Natural killer cell (primary cell): Measurements from ENCODE around the gene RAB44. TPM values are rescaled to one million over a fixed set of nuclear protein-coding genes. Genes with fewer than 3 reads are reported as not detected.

Experiments used
- ATAC-seq, 3 donors: fragments of 150-1000 bp in 2 of 3; fragments of 200-7000 bp in 1 of 3; cut with Tn5 transposase; 1 replicate in 1 of 3; 2 replicates in 2 of 3; pipeline ENCODE4 v1.10.0; 2021; ENCODE audit warnings: mild to moderate bottlenecking in 2 of 3, moderate library complexity in 2 of 3
- DNase-seq, 2 donors: peaks; one replicate each; pipeline versions ENCODE4 v3.0.0 to v3.0.0-alpha.2; 2013 to 2021; ENCODE audit warnings: mixed read lengths in 1 of 2
- H3K27ac ChIP-seq: one replicate; pipeline ENCODE4 v1.5.1; 2013; ENCODE audit warnings: mild to moderate bottlenecking, low read length
- H3K27me3 ChIP-seq: one replicate; pipeline ENCODE4 v1.6.1; 2013; ENCODE audit warnings: low read length; ENCODE audit not compliant: control insufficient read depth, insufficient read depth
- H3K36me3 ChIP-seq: one replicate; pipeline ENCODE4 v1.6.1; 2013; ENCODE audit warnings: low read length; ENCODE audit not compliant: control insufficient read depth, insufficient read depth
- H3K4me1 ChIP-seq: one replicate; pipeline ENCODE4 v1.6.1; 2013; ENCODE audit warnings: low read length; ENCODE audit not compliant: control insufficient read depth, insufficient read depth
- H3K4me3 ChIP-seq: one replicate; pipeline ENCODE4 v1.5.1; 2013; ENCODE audit warnings: low read length
- H3K9me3 ChIP-seq: one replicate; pipeline ENCODE4 v1.6.1; 2013; ENCODE audit warnings: low read length; ENCODE audit not compliant: control insufficient read depth, insufficient read depth
- H3K27ac Mint-ChIP-seq, 2 donors: one replicate each; pipeline ENCODE4 v1.8.0; 2022; ENCODE audit warnings: mild to moderate bottlenecking in 2 of 2, mixed read lengths in 2 of 2, moderate library complexity in 1 of 2
- H3K27me3 Mint-ChIP-seq, 2 donors: one replicate each; pipeline ENCODE4 v1.8.0; 2022; ENCODE audit warnings: low read depth in 2 of 2, mixed read lengths in 2 of 2
- H3K36me3 Mint-ChIP-seq: one replicate; pipeline ENCODE4 v1.8.0; 2022; ENCODE audit warnings: mixed read lengths
- H3K4me1 Mint-ChIP-seq, 2 donors: one replicate each; pipeline ENCODE4 v1.8.0; 2022; ENCODE audit warnings: mixed read lengths in 2 of 2
- H3K4me3 Mint-ChIP-seq: one replicate; pipeline ENCODE4 v1.8.0; 2022; ENCODE audit warnings: mild to moderate bottlenecking, moderate library complexity, mixed read lengths
- H3K9me3 Mint-ChIP-seq, 2 donors: one replicate each; pipeline ENCODE4 v1.8.0; 2022; ENCODE audit warnings: mixed read lengths in 2 of 2
- CTCF ChIP-seq: fragments of 200-600 bp; IDR thresholded peaks from one replicate; pipeline ENCODE4 v1.8.0; 2022; ENCODE audit warnings: antibody characterized with exemption
- WGBS: methylation state at CpG from one replicate; pipeline ENCODE4 v1.1.7; 2013; ENCODE audit warnings: missing lambda C conversion rate; ENCODE audit not compliant: insufficient coverage; 5-methylcytosine and 5-hydroxymethylcytosine counted together
- intact Hi-C: fragments of 100-400 bp; cut with micrococcal nuclease; formaldehyde crosslinking; loops from one replicate; pipeline ENCODE4 v1.14.2; 2022
- total RNA-seq, 4 donors: library from RNA; stranded (reverse); fragments of 120-200 nt in 1 of 4; gene quantifications; one replicate each; pipeline versions ENCODE4 v1.2.3 to v1.2.4, GENCODE V29; 2013 to 2022

The RAB44 gene
- total RNA-seq, 3 donors from 2014 or later (not counting 1 experiment from before 2014, with no cell fraction given), result 0.09 to 12.9 (median 0.70) TPM

- Histone ChIP-seq H3K4me3 (no peak overlapping the region), H3K27ac (no peak overlapping the region), H3K27me3 (no peaks in the 10 kb centered on the region), H3K9me3 (no peaks in the 10 kb centered on the region), H3K36me3 (no peaks in the 10 kb centered on the region), H3K4me1 (no peaks in the 10 kb centered on the region)
- H3K27ac Mint-ChIP-seq, result no peak overlapping the region
- 79% methylated on average over 6 of the region's 9 CpGs for WGBS
- no peaks in the 10 kb centered on the region for H3K9me3 Mint-ChIP-seq
- no peaks in the 10 kb centered on the region for H3K36me3 Mint-ChIP-seq
- H3K4me3 Mint-ChIP-seq, result no peak overlapping the region
- H3K27me3 Mint-ChIP-seq, result peaks cover 5 to 9% of the 10 kb centered on the region in 2 donors
- no peak for TF ChIP-seq CTCF
- H3K4me1 Mint-ChIP-seq, result no peaks in the 10 kb centered on the region
- DNase-seq, result no peak
- intact Hi-C loops, result no loop called here
- peak in 1 of 3 donors; percentile 2 for ATAC-seq
Observed at GRCh38 chr6:36666826-36667591, 30.6 kb upstream of the RAB44 start.

- DNase-seq, result no peak
- WGBS, result 83% methylated on average over 6 of the region's 7 CpGs
- no peak overlapping the region for H3K4me3 ChIP-seq
- Mint-ChIP-seq H3K9me3 (no peaks in the 10 kb centered on the region), H3K27me3 (peaks cover 0 to under 1% of the 10 kb centered on the region in 2 donors), H3K4me1 (no peaks in the 10 kb centered on the region), H3K27ac (no peak overlapping the region), H3K36me3 (no peaks in the 10 kb centered on the region), H3K4me3 (no peak overlapping the region)
- H3K4me1 ChIP-seq, result no peaks in the 10 kb centered on the region
- H3K27me3 ChIP-seq, result no peaks in the 10 kb centered on the region
- no peak overlapping the region for H3K27ac ChIP-seq
- H3K36me3 ChIP-seq, result no peaks in the 10 kb centered on the region
- ATAC-seq, result no peak
- no peaks in the 10 kb centered on the region for H3K9me3 ChIP-seq
- intact Hi-C loops, result no loop called here
- TF ChIP-seq CTCF, result no peak
Observed at GRCh38 chr6:36668591-36668990, 29.0 kb upstream of the RAB44 start.

GRCh38 chr6:36669002-36669401 is 28.6 kb upstream of the RAB44 start:
- Histone ChIP-seq H3K4me1 (no peaks in the 10 kb centered on the region), H3K27ac (no peak overlapping the region), H3K36me3 (no peaks in the 10 kb centered on the region), H3K9me3 (no peaks in the 10 kb centered on the region), H3K27me3 (no peaks in the 10 kb centered on the region), H3K4me3 (no peak overlapping the region)
- Mint-ChIP-seq H3K27me3 (no peaks in the 10 kb centered on the region), H3K4me3 (no peak overlapping the region), H3K36me3 (no peaks in the 10 kb centered on the region), H3K9me3 (no peaks in the 10 kb centered on the region), H3K27ac (no peak overlapping the region), H3K4me1 (no peaks in the 10 kb centered on the region)
- DNase-seq (no peak), ATAC-seq (no peak)
- intact Hi-C loops, result no loop called here
- WGBS, result 90% methylated on average over 6 of the region's 6 CpGs
- no peak for TF ChIP-seq CTCF

GRCh38 chr6:36670271-36670670 is 27.4 kb upstream of the RAB44 start:
- H3K4me3 ChIP-seq, result no peak overlapping the region
- H3K27ac Mint-ChIP-seq, result no peak overlapping the region
- H3K9me3 ChIP-seq, result no peaks in the 10 kb centered on the region
- H3K27me3 Mint-ChIP-seq, result no peaks in the 10 kb centered on the region
- no peaks in the 10 kb centered on the region for H3K4me1 Mint-ChIP-seq
- H3K4me1 ChIP-seq, result no peaks in the 10 kb centered on the region
- ATAC-seq (no peak), DNase-seq (no peak)
- H3K27ac ChIP-seq, result no peak overlapping the region
- WGBS, result 94% methylated on average over 7 of the region's 7 CpGs
- no peaks in the 10 kb centered on the region for H3K36me3 Mint-ChIP-seq
- no peaks in the 10 kb centered on the region for H3K27me3 ChIP-seq
- no peaks in the 10 kb centered on the region for H3K36me3 ChIP-seq
- no peak overlapping the region for H3K4me3 Mint-ChIP-seq
- intact Hi-C loops, result no loop called here
- TF ChIP-seq CTCF, result no peak
- no peaks in the 10 kb centered on the region for H3K9me3 Mint-ChIP-seq
